ENCODE data around the gene DTD1. TPM values are rescaled to one million over a fixed set of nuclear protein-coding genes. Genes with fewer than 3 reads are reported as not detected.

The DTD1 gene
- total RNA-seq (2022; extraction: Qiagen RNA extraction; ENCODE audit: low read depth), result 75.4 to 81.2 TPM (median 78.7 TPM) in 5 replicates

GRCh38 chr20:18587665-18588573 is at the start of gene DTD1:
Gene DTD1 (plus strand): TSS chr20:18588054. CDS start chr20:18588073, 19 bp downstream.

GRCh38 chr20:18566892-18567738 is 20.7 kb upstream of the DTD1 start, which contains the start of gene SMIM26:
Gene SMIM26 (plus strand): TSS chr20:18567432. CDS start chr20:18567479, 47 bp downstream.

GRCh38 chr20:18813483-18813882 is 225.6 kb downstream of the DTD1 start, which contains the start of gene SCP2D1:
Gene SCP2D1 (plus strand): TSS chr20:18813783. CDS start chr20:18813816, 33 bp downstream.

Other genes with a start within 250 kb of the DTD1 start
- gene DZANK1, start 121.0 kb upstream of the DTD1 start, total RNA-seq (2022; extraction: Qiagen RNA extraction; ENCODE audit: low read depth), result 2.8 to 3.2 TPM (median 2.8 TPM) in 5 replicates
- gene POLR3F, start 120.7 kb upstream of the DTD1 start, total RNA-seq (2022; extraction: Qiagen RNA extraction; ENCODE audit: low read depth), result 15.5 to 24.2 TPM (median 16.4 TPM) in 5 replicates
- gene RBBP9, start 90.8 kb upstream of the DTD1 start, total RNA-seq (2022; extraction: Qiagen RNA extraction; ENCODE audit: low read depth), result 14.7 to 18.5 TPM (median 17.0 TPM) in 5 replicates
- 59.4 to 68.4 TPM (median 65.4 TPM) in 5 replicates for gene SEC23B, start 80.1 kb upstream of the DTD1 start, total RNA-seq (2022; extraction: Qiagen RNA extraction; ENCODE audit: low read depth)
- 131 to 174 TPM (median 136 TPM) in 5 replicates for gene SMIM26, start 20.6 kb upstream of the DTD1 start, total RNA-seq (2022; extraction: Qiagen RNA extraction; ENCODE audit: low read depth)
- gene SCP2D1, start 225.7 kb downstream of the DTD1 start, total RNA-seq (2022; extraction: Qiagen RNA extraction; ENCODE audit: low read depth), result not detected in 5 replicates